ENCODE results near the gene PSMD6.

PSMD6 gene

GRCh38 chr3:64063207-64063982 is 40.1 kb upstream of the PSMD6 start:
- TF ChIP-seq CTCF (IDR thresholded peaks at IDR 0.05; ENCODE audit: low read depth, low read length, missing control alignments) = no peak

GRCh38 chr3:64061628-64062027 is 38.3 kb upstream of the PSMD6 start:
- no peak for TF ChIP-seq CTCF (IDR thresholded peaks at IDR 0.05; ENCODE audit: low read depth, low read length, missing control alignments)
- DNase-seq (ENCODE audit: extremely low read depth, low read depth) = no peak
- no peak overlapping the region for H3K4me3 ChIP-seq (replicated peaks; ENCODE audit: low read depth, low read length)

More at GRCh38 chr3:64063207-64063982, 40.1 kb upstream of the PSMD6 start:
- no peak for DNase-seq (ENCODE audit: extremely low read depth, low read depth)
- H3K4me3 ChIP-seq (replicated peaks; ENCODE audit: low read depth, low read length) = no peak overlapping the region

- TF ChIP-seq CTCF (IDR thresholded peaks at IDR 0.05; ENCODE audit: low read depth, low read length, missing control alignments) = no peak
- DNase-seq (ENCODE audit: extremely low read depth, low read depth) = no peak
- no peak overlapping the region for H3K4me3 ChIP-seq (replicated peaks; ENCODE audit: low read depth, low read length)
These were observed 36.3 kb upstream of the PSMD6 start for GRCh38 chr3:64059484-64060175.

- H3K4me3 ChIP-seq (replicated peaks; ENCODE audit: low read depth, low read length) = no peak overlapping the region
- DNase-seq (ENCODE audit: extremely low read depth, low read depth) = no peak
These were observed 35.3 kb upstream of the PSMD6 start for GRCh38 chr3:64058566-64058965.

GRCh38 chr3:64057231-64057630 is 33.9 kb upstream of the PSMD6 start:
- TF ChIP-seq CTCF (IDR thresholded peaks at IDR 0.05; ENCODE audit: low read depth, low read length, missing control alignments) = no peak
- H3K4me3 ChIP-seq (replicated peaks; ENCODE audit: low read depth, low read length) = no peak overlapping the region
- no peak for DNase-seq (ENCODE audit: extremely low read depth, low read depth)

More at GRCh38 chr3:64058566-64058965, 35.3 kb upstream of the PSMD6 start:
- TF ChIP-seq CTCF (IDR thresholded peaks at IDR 0.05; ENCODE audit: low read depth, low read length, missing control alignments) = no peak

- no peak for DNase-seq (ENCODE audit: extremely low read depth, low read depth)
- TF ChIP-seq CTCF (IDR thresholded peaks at IDR 0.05; ENCODE audit: low read depth, low read length, missing control alignments) = no peak
- H3K4me3 ChIP-seq (replicated peaks; ENCODE audit: low read depth, low read length) = no peak overlapping the region
These were observed 33.4 kb upstream of the PSMD6 start for GRCh38 chr3:64056606-64057180.
